Measurements from ENCODE around the gene NELFE. TPM values are rescaled to one million over a fixed set of nuclear protein-coding genes. Genes with fewer than 3 reads are reported as not detected.
"Not testable (repeated sequence)": the region's sequence is repeated elsewhere in the genome, so short reads cannot be mapped to it uniquely, and the experiment has no call there.

NELFE gene
- total RNA-seq, 1 donor from 2014 or later = 71.8 TPM

- Mint-ChIP-seq H3K36me3 (ENCODE audit: insufficient read depth) (no peaks in the 10 kb centered on the region), H3K9me3 (ENCODE audit: low read depth) (no peaks in the 10 kb centered on the region), H3K27ac (no peak overlapping the region), H3K4me3 (ENCODE audit: low read depth) (no peak overlapping the region), H3K27me3 (no peaks in the 10 kb centered on the region), H3K4me1 (ENCODE audit: low read depth) (peaks cover 3% of the 10 kb centered on the region)
- TF ChIP-seq CTCF (IDR thresholded peaks at IDR 0.05; ENCODE audit: unreplicated experiment) = no peak
- no peak for DNase-seq (ENCODE audit: low spot score, unreplicated experiment)
These were observed 22.9 kb downstream of the NELFE start for GRCh38 chr6:31935823-31936222.

GRCh38 chr6:31935021-31935420 lies 23.8 kb downstream of the NELFE start:
- DNase-seq (ENCODE audit: low spot score, unreplicated experiment) = no peak
- TF ChIP-seq CTCF (IDR thresholded peaks at IDR 0.05; ENCODE audit: unreplicated experiment) = no peak
- H3K9me3 Mint-ChIP-seq (ENCODE audit: low read depth) = no peaks in the 10 kb centered on the region
- no peak overlapping the region for H3K27ac Mint-ChIP-seq
- H3K27me3 Mint-ChIP-seq = no peaks in the 10 kb centered on the region
- no peaks in the 10 kb centered on the region for H3K4me1 Mint-ChIP-seq (ENCODE audit: low read depth)
- no peak overlapping the region for H3K4me3 Mint-ChIP-seq (ENCODE audit: low read depth)
- no peaks in the 10 kb centered on the region for H3K36me3 Mint-ChIP-seq (ENCODE audit: insufficient read depth)

- H3K4me1 Mint-ChIP-seq (ENCODE audit: low read depth) = no peaks in the 10 kb centered on the region
- no peaks in the 10 kb centered on the region for H3K36me3 Mint-ChIP-seq (ENCODE audit: insufficient read depth)
- H3K27ac Mint-ChIP-seq = no peak overlapping the region
- H3K9me3 Mint-ChIP-seq (ENCODE audit: low read depth) = no peaks in the 10 kb centered on the region
- DNase-seq (ENCODE audit: low spot score, unreplicated experiment) = no peak
- H3K4me3 Mint-ChIP-seq (ENCODE audit: low read depth) = no peak overlapping the region
- H3K27me3 Mint-ChIP-seq = no peaks in the 10 kb centered on the region
- TF ChIP-seq CTCF (IDR thresholded peaks at IDR 0.05; ENCODE audit: unreplicated experiment) = no peak
These were observed 25.2 kb downstream of the NELFE start for GRCh38 chr6:31933537-31933936.

GRCh38 chr6:31932137-31932536 lies 26.6 kb downstream of the NELFE start:
- not testable (repeated sequence) for H3K27ac Mint-ChIP-seq; H3K36me3 Mint-ChIP-seq (ENCODE audit: insufficient read depth); H3K27me3 Mint-ChIP-seq; DNase-seq (ENCODE audit: low spot score, unreplicated experiment); H3K4me3 Mint-ChIP-seq (ENCODE audit: low read depth); H3K4me1 Mint-ChIP-seq (ENCODE audit: low read depth); H3K9me3 Mint-ChIP-seq (ENCODE audit: low read depth)

GRCh38 chr6:31930962-31931361 lies 27.8 kb downstream of the NELFE start:
- H3K4me1 Mint-ChIP-seq (ENCODE audit: low read depth) = no peaks in the 10 kb centered on the region
- peaks cover 3% of the 10 kb centered on the region for H3K27me3 Mint-ChIP-seq
- no peak overlapping the region for H3K27ac Mint-ChIP-seq
- no peaks in the 10 kb centered on the region for H3K9me3 Mint-ChIP-seq (ENCODE audit: low read depth)
- TF ChIP-seq CTCF (IDR thresholded peaks at IDR 0.05; ENCODE audit: unreplicated experiment) = no peak
- no peak for DNase-seq (ENCODE audit: low spot score, unreplicated experiment)
- no peaks in the 10 kb centered on the region for H3K36me3 Mint-ChIP-seq (ENCODE audit: insufficient read depth)
- H3K4me3 Mint-ChIP-seq (ENCODE audit: low read depth) = no peak overlapping the region

GRCh38 chr6:31928672-31928939 lies 30.2 kb downstream of the NELFE start:
- Mint-ChIP-seq H3K27ac (no peak overlapping the region), H3K36me3 (ENCODE audit: insufficient read depth) (no peaks in the 10 kb centered on the region), H3K4me1 (ENCODE audit: low read depth) (no peaks in the 10 kb centered on the region), H3K4me3 (ENCODE audit: low read depth) (no peak overlapping the region), H3K27me3 (peaks cover 3% of the 10 kb centered on the region), H3K9me3 (ENCODE audit: low read depth) (no peaks in the 10 kb centered on the region)
- no peak for TF ChIP-seq CTCF (IDR thresholded peaks at IDR 0.05; ENCODE audit: unreplicated experiment)
- DNase-seq (ENCODE audit: low spot score, unreplicated experiment) = no peak
